ENCODE results near the gene ELMOD1.
"Not testable (repeated sequence)": the region's sequence is repeated elsewhere in the genome, so short reads cannot be mapped to it uniquely, and the experiment has no call there.

Gene ELMOD1

GRCh38 chr11:107590460-107591377 lies at the start of gene ELMOD1:
Gene ELMOD1, plus strand, starts transcription at chr11:107591147. Its CDS starts 27,043 bp downstream, at chr11:107618190.
- DNase-seq (ENCODE audit: low read depth): no peak

GRCh38 chr11:107545101-107545514 lies 45.8 kb upstream of the ELMOD1 start:
- no peak for DNase-seq (ENCODE audit: low read depth)

- no peak for DNase-seq (ENCODE audit: low read depth)
These were observed 43.0 kb upstream of the ELMOD1 start for GRCh38 chr11:107547961-107548360.

DNA sequence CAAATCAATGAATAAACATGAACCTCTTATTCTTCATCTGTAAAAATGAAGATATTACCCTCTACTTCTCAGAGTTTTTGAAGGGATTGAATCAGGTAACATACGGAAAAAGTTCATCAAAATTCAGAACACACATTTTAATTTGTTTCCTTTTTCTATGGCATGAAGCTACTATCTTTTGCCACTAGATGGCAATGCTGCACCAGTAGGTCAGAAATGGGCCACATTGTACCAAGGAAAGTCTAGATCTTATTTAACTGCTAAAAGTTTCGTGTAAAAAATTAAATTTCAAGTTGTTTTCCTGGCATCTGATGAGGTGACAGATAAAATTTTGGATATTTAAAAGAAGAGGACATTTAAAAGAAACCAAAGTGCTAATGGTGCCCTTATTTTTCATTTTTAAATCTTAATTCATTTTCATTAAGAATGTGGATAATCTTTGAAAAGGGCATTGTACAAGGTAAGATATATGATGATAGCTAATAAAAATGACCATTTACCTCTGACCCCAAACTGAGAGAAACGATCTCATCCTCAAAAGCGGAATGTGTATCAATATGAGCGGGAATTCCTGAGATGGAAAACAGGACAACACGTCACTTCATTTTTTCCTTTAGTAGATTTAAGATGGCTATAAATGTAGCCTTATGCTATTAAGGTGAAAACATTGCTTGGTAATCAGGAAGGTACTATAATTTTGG lies 41.5 kb upstream of the ELMOD1 start:
- DNase-seq (ENCODE audit: low read depth): no peak

DNA sequence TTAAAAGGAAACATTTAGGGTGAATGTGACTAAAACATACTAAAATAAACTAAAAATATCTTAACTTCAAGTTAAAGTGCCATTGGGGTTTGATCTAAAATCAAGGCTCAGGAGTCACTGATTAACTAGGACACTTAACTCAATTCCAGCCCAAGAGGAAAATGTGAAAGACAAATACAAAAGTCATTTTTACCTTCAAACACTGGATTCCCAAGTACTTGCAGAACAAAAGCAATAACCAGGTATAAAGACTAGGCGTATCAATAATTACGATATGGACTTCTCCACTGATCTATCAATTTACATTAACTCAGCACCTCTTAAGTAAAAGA lies 41.0 kb upstream of the ELMOD1 start:
- no peak for DNase-seq (ENCODE audit: low read depth)

DNA sequence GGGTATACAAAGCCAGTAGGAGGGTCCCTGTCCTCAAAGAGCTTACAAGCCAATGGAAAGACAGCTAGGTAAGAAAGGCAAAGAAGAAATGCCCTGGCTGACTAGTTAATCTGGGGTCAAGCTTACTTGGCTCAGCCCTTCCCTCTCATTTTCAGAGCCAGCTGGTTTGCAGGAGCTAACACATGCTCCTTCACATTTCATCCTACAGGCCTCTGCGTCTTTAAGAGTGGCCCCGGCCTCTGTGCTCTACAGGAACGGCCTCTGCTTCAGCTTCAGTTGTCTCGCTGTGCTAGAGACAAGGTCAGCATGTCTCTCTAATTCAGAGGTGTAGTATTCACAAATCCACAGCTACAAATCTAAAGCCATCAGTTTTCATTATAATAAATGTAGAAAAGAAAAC lies 40.6 kb upstream of the ELMOD1 start:
- DNase-seq (ENCODE audit: low read depth): no peak

DNA sequence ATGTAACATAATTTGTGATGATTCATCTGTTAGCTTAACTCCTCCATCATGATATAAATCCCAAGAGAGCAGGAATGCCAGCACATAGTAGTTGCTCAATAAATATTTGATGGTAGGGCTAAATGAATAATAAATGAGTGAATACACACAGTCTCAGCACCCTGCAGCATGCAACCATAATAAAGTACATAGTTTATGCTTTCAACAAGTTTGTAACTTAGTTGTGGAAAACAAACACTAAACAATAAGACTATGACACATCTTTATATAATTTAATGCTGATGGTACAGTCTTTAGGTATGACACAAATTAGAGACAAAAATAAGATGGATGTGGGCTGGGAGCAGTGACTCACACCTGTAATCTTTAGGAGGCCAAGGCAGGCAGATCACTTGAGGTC lies 29.3 kb upstream of the ELMOD1 start:
- peak; percentile 91 for DNase-seq (ENCODE audit: low read depth)

- DNase-seq (ENCODE audit: low read depth): no peak
These were observed 28.2 kb upstream of the ELMOD1 start for GRCh38 chr11:107562647-107563208.

GRCh38 chr11:107563702-107564101 lies 27.2 kb upstream of the ELMOD1 start:
- no peak for DNase-seq (ENCODE audit: low read depth)

- no peak for DNase-seq (ENCODE audit: low read depth)
These were observed 26.1 kb upstream of the ELMOD1 start for GRCh38 chr11:107564877-107565218.

DNA sequence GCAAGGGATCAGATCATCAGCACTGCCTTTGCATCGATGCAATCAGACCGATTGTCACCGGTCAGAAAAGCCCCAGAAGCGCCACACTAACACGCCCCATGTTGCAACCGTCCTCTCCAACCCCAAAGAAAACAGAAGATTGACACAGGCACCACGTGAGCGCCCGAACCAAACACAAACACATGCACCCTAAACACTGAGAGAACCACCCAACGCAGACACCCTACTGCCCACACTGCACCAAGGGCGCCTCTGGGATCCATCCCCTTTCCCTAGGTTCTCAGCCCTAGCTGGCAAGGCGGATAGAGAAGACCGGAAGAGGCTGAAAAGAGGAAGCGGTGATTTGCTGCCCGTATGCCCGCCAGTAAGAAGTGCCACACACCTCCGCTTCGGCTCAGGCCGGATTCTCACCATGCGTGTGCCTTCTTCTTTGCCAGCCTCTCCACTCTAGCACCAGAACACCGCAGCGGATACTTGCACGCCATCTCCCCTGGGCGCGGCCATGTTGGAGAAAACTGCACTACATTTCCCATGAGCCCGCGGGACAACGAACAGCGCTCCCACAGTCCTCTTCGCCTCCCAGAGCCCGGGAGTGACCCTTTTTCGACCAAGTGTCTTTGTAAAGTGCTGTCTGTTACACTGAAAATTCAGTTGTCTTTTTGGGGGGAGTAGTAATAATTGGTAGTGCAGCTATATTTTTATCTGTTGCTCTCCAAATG lies 25.6 kb upstream of the ELMOD1 start, which contains the start of gene ALKBH8:
Gene ALKBH8, minus strand, starts transcription at position 517 of the 719 bp plus-strand sequence. CDS start 4,842 bp downstream, outside the sequence.
- DNase-seq (ENCODE audit: low read depth): no peak

GRCh38 chr11:107565955-107566501 lies 24.9 kb upstream of the ELMOD1 start:
- DNase-seq (ENCODE audit: low read depth): not testable (repeated sequence)

DNA sequence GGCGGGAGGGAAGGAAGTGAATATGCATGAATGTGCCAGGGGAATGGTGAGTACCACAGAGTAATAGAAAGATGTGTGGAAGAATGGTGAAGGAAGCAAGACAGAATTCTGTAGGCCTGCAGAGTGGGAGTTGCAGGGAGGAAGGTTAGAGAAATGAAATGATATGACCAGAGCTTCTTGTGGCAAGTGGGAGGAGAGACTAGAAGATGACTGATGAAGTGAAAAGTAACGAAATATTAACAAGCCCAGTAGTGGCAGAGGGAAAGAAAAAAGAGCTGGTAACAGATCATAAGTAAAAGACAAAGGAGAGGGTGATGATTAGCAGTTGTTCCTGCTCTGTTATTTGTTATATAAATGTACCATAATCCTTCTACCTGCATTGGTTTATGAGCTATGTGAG lies 24.4 kb upstream of the ELMOD1 start:
- no peak for DNase-seq (ENCODE audit: low read depth)

- no peak for DNase-seq (ENCODE audit: low read depth)
These were observed 23.1 kb upstream of the ELMOD1 start for GRCh38 chr11:107567739-107568335.

- DNase-seq (ENCODE audit: low read depth): no peak
These were observed 20.9 kb upstream of the ELMOD1 start for GRCh38 chr11:107570015-107570414.

DNA sequence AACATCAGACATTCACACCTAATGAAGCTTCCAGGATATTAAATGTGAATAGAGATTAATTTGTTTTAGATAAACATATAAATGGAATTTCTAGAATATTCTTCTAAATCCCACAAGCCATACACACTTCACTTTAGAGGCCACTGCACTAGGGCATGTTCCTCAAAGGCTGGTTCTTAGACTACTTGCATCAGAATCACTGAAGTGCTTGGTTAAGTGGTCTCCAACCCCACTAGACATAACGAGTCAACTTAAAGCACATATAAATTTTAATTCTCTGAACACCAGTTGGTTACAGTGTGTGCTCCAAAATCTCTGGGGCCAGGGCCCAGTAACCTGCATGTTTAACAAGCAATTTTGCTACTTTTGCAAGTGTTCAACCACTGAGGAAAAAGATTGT lies 17.5 kb upstream of the ELMOD1 start:
- no peak for DNase-seq (ENCODE audit: low read depth)

- not testable (repeated sequence) for DNase-seq (ENCODE audit: low read depth)
These were observed 14.2 kb upstream of the ELMOD1 start for GRCh38 chr11:107576497-107577345.

GRCh38 chr11:107577346-107577711 lies 13.6 kb upstream of the ELMOD1 start:
- DNase-seq (ENCODE audit: low read depth): no peak

DNA sequence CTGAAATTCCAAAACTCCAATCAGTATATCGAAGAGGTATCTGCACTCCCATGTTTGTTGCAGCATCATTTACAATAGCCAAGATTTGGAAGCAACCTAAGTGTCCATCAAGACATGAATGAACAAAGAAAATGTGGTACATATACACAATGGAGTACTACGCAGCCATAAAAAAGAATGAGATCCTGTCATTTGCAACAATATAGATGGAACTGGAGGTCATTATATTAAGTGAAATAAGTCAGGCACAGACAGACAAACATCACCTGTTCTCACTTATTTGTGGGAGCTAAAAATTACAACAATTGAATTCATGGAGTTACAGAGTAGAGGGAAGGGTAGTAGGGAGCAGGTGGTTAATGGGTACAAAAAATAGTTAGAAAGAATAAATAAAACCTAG lies 11.8 kb upstream of the ELMOD1 start:
- not testable (repeated sequence) for DNase-seq (ENCODE audit: low read depth)

DNA sequence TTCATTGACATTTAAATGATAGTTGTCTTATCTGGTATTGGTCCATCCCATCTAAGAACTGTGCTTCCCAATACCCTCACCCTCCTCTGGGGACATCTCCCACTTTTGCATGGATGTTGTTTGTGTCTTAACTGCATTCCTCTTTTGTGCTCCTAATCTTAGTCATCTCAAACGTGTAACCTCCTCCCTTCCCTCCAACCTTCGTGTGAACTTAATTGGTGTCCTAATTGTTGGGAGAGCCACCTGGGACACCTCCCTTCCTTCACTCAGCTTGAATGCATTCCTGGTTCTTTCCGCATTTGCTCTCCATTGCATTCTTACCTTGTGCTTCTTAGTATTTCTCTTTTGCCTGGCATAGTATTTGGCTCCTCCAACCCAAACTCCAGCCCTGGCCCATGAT lies 9.8 kb upstream of the ELMOD1 start:
- DNase-seq (ENCODE audit: low read depth): no peak
